Motor neuron (in vitro differentiated cells): ENCODE results near the gene RPS13. TPM values are rescaled to one million over a fixed set of nuclear protein-coding genes. Genes with fewer than 3 reads are reported as not detected.
"Not testable (repeated sequence)": the region's sequence is repeated elsewhere in the genome, so short reads cannot be mapped to it uniquely, and the experiment has no call there.

Experiments used
- ATAC-seq, 8 experiments: fragments of 200-7000 bp; cut with Tn5 transposase; replicated peaks in 6 of 8; 2 replicates each; pipeline ENCODE4 v1.8.0; 2021; ENCODE audit warnings: mild to moderate bottlenecking in 8 of 8, moderate library complexity in 8 of 8
- H3K27ac ChIP-seq, 2 donors: fragments of 250-450 bp; sonication (Bioruptor Pico); 2 replicates each; pipeline ENCODE4 v1.9.0; 2021; ENCODE audit warnings: antibody characterized with exemption in 2 of 2, mild to moderate bottlenecking in 2 of 2, moderate library complexity in 1 of 2
- H3K4me1 ChIP-seq, 2 donors: fragments of 250-450 bp; sonication (Bioruptor Pico); replicated peaks in 1 of 2; 2 replicates each; pipeline ENCODE4 v1.6.1; 2021; ENCODE audit warnings: antibody characterized with exemption in 2 of 2, mild to moderate bottlenecking in 2 of 2, moderate library complexity in 1 of 2
- H3K4me3 ChIP-seq, 5 donors: fragments of 250-450 bp; sonication (Bioruptor Pico); 2 replicates each; pipeline ENCODE4 v1.9.0; 2021; ENCODE audit warnings: antibody characterized with exemption in 5 of 5, mild to moderate bottlenecking in 5 of 5, moderate library complexity in 4 of 5
- WGBS, 10 experiments: fragments of 450-650 bp; shearing (Covaris generic); methylation state at CpG; one replicate each; pipeline ENCODE4 v1.0.0; 2022; 5-methylcytosine and 5-hydroxymethylcytosine counted together
- in situ Hi-C, 9 experiments: fragments of 400-800 bp; cut with MboI; loops; one replicate each; pipeline ENCODE4 v1.15.0; 2021; ENCODE audit warnings: low sequenced_read_pairs in 9 of 9, low pct_unique_long_range_greater_than_20kb in 2 of 9; ENCODE audit not compliant: unreplicated experiment in 9 of 9
- total RNA-seq, 8 experiments: library from RNA; unstranded; fragments of 300-600 nt; gene quantifications; 2 replicates each; pipeline versions ENCODE4 v1.2.3 to v1.2.4, GENCODE V29; 2022

Gene RPS13
- total RNA-seq, 8 experiments from 2014 or later = 899 to 2,683 (median 1,773) TPM

GRCh38 chr11:17075506-17075905, 2.0 kb downstream of the RPS13 start:
- in situ Hi-C loops = loop anchor here in 2 of 9 experiments (25.0 kb wide), 2 partner anchors 263 to 288 kb away; no protein-coding TSS in a partner anchor
- WGBS, 10 experiments = 10 to 100% (median 94%) methylated on average over 1 to 5 of the region's 5 CpGs
- Histone ChIP-seq H3K27ac (no peak overlapping the region), H3K4me3 (no peak overlapping the region), H3K4me1 (peaks cover 12 to 18% of the 10 kb centered on the region in 2 donors)
- no peak for ATAC-seq

GRCh38 chr11:17073370-17074027, 4.0 kb downstream of the RPS13 start:
- Histone ChIP-seq H3K27ac (no peak overlapping the region), H3K4me3 (no peak overlapping the region), H3K4me1 (peaks cover 12 to 16% of the 10 kb centered on the region in 2 donors)
- in situ Hi-C loops = loop anchor here in 2 of 9 experiments (25.0 kb wide), 2 partner anchors 136 to 286 kb away; no protein-coding TSS in a partner anchor
- no peak for ATAC-seq
- WGBS, 10 experiments = 14 to 100% (median 83%) methylated on average over 1 to 4 of the region's 4 CpGs; no CpG with 5 or more reads in 1 of the 10 experiments

GRCh38 chr11:17067417-17067816, 10.1 kb downstream of the RPS13 start:
- Histone ChIP-seq H3K4me3 (no peak overlapping the region), H3K27ac (no peak overlapping the region), H3K4me1 (no peaks in the 10 kb centered on the region)
- 77 to 100% (median 100%) methylated on average over 1 to 6 of the region's 6 CpGs; no CpG with 5 or more reads in 5 of the 10 experiments for WGBS, 10 experiments
- no peak for ATAC-seq
- in situ Hi-C loops = loop anchor here in 3 of 9 experiments (10.0 to 25.0 kb wide), 4 partner anchors 123 to 283 kb away; no protein-coding TSS in a partner anchor

DNA sequence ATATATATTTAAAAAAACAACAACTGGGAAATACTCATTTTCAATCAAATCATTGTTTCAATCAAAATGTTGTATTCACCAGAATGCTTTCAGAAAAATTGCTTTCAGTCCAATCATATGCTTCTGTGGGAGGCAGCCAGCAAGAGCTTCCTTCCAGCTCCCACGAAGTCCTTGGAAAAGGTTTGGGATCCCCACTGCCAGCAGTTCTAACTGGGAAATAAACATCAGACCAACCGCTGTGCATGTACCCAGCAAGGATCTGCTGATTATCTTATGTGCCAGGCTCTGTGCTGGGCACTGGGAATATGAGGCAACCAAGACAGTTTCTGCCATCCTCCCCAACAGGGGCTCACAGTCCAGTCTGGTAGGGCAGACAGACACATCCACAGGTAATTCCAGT, 10.8 kb downstream of the RPS13 start:
- H3K27ac ChIP-seq = no peak overlapping the region
- no peak overlapping the region for H3K4me3 ChIP-seq
- no peaks in the 10 kb centered on the region for H3K4me1 ChIP-seq
- in situ Hi-C loops = loop anchor here in 3 of 9 experiments (10.0 to 25.0 kb wide), 4 partner anchors 122 to 282 kb away; no protein-coding TSS in a partner anchor
- no peak for ATAC-seq
- WGBS, 10 experiments = 20 to 83% (median 43%) methylated on average over 1 to 2 of the region's 2 CpGs; no CpG with 5 or more reads in 5 of the 10 experiments

- in situ Hi-C loops = loop anchor here in 3 of 9 experiments (10.0 to 25.0 kb wide), 4 partner anchors 119 to 279 kb away; no protein-coding TSS in a partner anchor
Measured at GRCh38 chr11:17063171-17064002, 14.1 kb downstream of the RPS13 start.

DNA sequence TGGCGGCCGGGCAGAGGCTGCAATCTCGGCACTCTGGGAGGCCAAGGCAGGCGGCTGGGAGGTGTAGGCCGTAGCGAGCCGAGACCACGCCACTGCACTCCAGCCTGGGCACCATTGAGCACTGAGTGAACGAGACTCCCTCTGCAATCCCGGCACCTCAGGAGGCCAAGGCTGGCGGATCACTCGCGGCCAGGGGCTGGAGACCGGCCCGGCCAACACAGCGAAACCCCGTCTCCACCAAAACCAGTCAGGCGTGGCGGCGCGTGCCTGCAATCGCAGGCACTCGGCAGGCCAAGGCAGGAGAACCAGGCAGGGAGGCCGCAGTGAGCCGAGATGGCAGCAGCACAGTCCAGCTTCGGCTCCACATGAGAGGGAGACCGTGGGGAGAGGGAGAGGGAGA, 26.3 kb downstream of the RPS13 start:
- in situ Hi-C loops = loop anchor here in 2 of 9 experiments (25.0 kb wide), 2 partner anchors 114 to 264 kb away; no protein-coding TSS in a partner anchor
- not testable (repeated sequence) for H3K4me3 ChIP-seq, H3K27ac ChIP-seq, ATAC-seq, H3K4me1 ChIP-seq
- WGBS, 10 experiments = no CpG with 5 or more reads among the region's 27 CpGs

More at GRCh38 chr11:17063171-17064002, 14.1 kb downstream of the RPS13 start:
- 83% methylated on average over 2 of the region's 4 CpGs; no CpG with 5 or more reads in 9 of the 10 experiments for WGBS, 10 experiments
- Histone ChIP-seq H3K4me1 (no peaks in the 10 kb centered on the region), H3K4me3 (no peak overlapping the region), H3K27ac (no peak overlapping the region)
- peak in 6 of 8 experiments; percentile 20 to 98 (median 84) for ATAC-seq

DNA sequence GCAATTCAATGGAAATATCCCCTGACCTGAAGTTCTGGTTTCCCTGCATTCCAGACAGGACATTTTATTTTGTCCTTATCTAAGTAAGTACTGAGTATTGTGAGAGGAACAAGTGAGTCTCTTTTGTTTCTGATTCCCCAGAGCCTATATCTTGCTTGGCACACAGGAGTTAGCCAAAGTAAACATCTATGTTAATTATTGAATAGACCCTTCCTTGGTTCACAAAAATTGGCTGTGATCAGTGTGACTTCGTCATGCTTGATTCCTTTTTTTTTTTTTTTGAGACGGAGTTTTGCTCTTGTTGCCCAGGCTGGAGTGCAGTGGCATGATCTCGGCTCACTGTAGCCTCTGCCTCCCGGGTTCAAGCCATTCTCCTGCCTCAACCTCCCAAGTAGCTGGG, 29.0 kb downstream of the RPS13 start:
- H3K4me3 ChIP-seq, H3K27ac ChIP-seq, ATAC-seq, H3K4me1 ChIP-seq, in situ Hi-C loops: not testable (repeated sequence)
- 75 to 100% (median 85%) methylated on average over 1 to 4 of the region's 4 CpGs; no CpG with 5 or more reads in 2 of the 10 experiments for WGBS, 10 experiments

- H3K27ac ChIP-seq = no peak overlapping the region
- H3K4me1 ChIP-seq = no peaks in the 10 kb centered on the region
- no peak for ATAC-seq
- no peak overlapping the region for H3K4me3 ChIP-seq
- WGBS, 10 experiments = 0 to 75% (median 48%) methylated on average over 1 to 5 of the region's 5 CpGs; no CpG with 5 or more reads in 2 of the 10 experiments
- in situ Hi-C loops = no loop called here
Measured at GRCh38 chr11:17046690-17047089, 30.8 kb downstream of the RPS13 start.

GRCh38 chr11:17036666-17037658, 40.5 kb downstream of the RPS13 start:
- in situ Hi-C loops = no loop called here
- 0 to 80% (median 10%) methylated on average over 1 to 2 of the region's 6 CpGs; no CpG with 5 or more reads in 4 of the 10 experiments for WGBS, 10 experiments
- ATAC-seq = peak in 1 of 8 experiments; percentile 17
- Histone ChIP-seq H3K27ac (no peak overlapping the region), H3K4me1 (no peaks in the 10 kb centered on the region), H3K4me3 (no peak overlapping the region)

GRCh38 chr11:17034027-17034426, 43.4 kb downstream of the RPS13 start:
- in situ Hi-C loops, H3K4me3 ChIP-seq, H3K27ac ChIP-seq, ATAC-seq, H3K4me1 ChIP-seq: not testable (repeated sequence)
- WGBS, 10 experiments = 65 to 83% methylated on average over 2 to 7 of the region's 10 CpGs; no CpG with 5 or more reads in 8 of the 10 experiments

DNA sequence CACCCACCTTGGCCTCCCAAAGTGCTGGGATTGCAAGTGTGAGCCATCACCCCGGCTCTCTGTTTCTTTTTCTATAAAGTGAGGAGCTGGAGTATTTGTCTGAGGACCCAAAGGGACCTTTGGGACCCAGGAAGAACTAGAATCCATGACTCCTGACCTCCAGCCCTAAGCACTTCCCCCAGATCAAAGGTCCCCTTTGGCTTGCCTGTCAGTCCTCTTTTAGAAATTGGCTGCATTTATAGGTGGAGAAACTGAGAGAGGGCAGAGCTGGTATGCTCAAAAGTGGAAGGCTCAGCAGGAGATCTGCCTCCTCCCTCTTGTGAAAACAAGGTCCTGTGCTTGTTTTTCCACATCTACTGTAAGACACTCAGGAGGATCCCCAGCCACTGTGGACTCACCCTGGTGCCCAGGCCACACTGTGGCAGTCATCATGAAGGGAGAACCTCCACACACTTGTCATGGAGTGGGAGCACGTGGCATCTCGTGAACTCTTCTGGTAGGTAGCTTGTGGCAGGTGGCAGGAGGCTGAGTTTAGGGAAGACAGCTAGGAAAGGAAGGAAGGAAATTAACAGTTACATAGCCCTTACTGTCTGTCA, 50.9 kb downstream of the RPS13 start:
- in situ Hi-C loops = no loop called here
- no peak overlapping the region for H3K27ac ChIP-seq
- H3K4me1 ChIP-seq = no peaks in the 10 kb centered on the region
- 5 to 94% (median 76%) methylated on average over 2 to 3 of the region's 3 CpGs; no CpG with 5 or more reads in 3 of the 10 experiments for WGBS, 10 experiments
- H3K4me3 ChIP-seq = no peak overlapping the region
- ATAC-seq = no peak

- no peak overlapping the region for H3K27ac ChIP-seq
- no peak overlapping the region for H3K4me3 ChIP-seq
- in situ Hi-C loops = no loop called here
- no peak for ATAC-seq
- 67 to 100% (median 93%) methylated on average over 1 to 2 of the region's 2 CpGs; no CpG with 5 or more reads in 1 of the 10 experiments for WGBS, 10 experiments
- no peaks in the 10 kb centered on the region for H3K4me1 ChIP-seq
Measured at GRCh38 chr11:17024924-17025323, 52.5 kb downstream of the RPS13 start.
